GM18909 (cell line): Measurements from ENCODE around the gene SDF2L1.
"Not testable (repeated sequence)": the region's sequence is repeated elsewhere in the genome, so short reads cannot be mapped to it uniquely, and the experiment has no call there.

Experiments
- ATAC-seq: cut with Tn5 transposase; IDR thresholded peaks from one replicate; pipeline ENCODE4 v1.9.1; 2021; ENCODE audit warnings: mild to moderate bottlenecking; ENCODE audit not compliant: unreplicated experiment, poor library complexity

The SDF2L1 gene

DNA sequence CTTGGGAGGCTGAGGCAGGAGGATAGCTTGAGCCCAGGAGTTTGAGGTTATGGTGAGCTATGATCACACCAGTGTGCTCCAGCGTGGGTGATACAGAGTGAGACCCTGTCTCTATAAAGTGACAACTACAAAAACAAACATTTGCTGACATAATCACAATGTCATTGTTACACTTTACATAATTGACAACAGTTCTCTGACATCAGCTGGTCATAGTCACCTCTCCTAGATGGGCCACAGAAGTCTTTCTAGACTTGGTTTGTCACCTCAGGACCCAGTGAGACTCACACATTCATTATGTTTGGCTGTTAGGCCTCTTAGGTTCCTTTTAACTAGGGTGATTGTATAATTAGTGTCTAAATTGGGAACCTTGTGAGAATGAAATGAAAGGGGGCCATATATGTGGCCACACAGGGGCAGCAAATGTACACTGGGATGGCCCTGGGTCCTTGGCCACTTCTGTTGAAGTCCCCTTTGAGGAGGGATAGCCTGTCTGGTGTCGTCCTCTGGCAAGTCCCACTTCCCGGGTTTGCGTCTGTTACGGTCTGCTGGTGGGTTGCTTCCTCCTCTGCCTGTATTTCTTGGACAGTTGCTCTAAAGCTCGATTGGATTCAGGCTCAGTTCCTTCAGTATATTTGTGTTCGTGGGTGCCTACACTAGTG lies 17.9 kb downstream of the SDF2L1 start:
- no peak for ATAC-seq

GRCh38 chr22:21660904-21661303 lies 18.8 kb downstream of the SDF2L1 start:
- ATAC-seq = no peak

DNA sequence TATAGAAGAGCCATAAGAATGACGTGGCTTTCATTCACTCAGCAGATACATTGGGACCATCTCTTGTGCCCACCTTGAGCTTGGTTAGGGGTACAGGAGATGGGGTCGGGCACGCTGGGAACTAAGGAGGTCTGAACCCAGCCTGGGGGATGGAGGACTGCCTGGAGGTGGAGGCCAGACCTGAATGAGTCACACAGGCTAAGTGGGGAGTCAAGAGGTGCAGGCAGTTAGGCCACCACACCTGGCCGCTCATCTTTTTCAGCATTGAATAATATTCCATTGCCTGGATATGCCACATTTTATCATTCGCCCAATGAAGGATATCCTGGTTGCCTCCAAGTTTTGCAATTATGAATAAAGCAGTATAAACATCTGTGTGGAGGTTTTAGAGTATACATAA lies 19.9 kb downstream of the SDF2L1 start:
- ATAC-seq = no peak

DNA sequence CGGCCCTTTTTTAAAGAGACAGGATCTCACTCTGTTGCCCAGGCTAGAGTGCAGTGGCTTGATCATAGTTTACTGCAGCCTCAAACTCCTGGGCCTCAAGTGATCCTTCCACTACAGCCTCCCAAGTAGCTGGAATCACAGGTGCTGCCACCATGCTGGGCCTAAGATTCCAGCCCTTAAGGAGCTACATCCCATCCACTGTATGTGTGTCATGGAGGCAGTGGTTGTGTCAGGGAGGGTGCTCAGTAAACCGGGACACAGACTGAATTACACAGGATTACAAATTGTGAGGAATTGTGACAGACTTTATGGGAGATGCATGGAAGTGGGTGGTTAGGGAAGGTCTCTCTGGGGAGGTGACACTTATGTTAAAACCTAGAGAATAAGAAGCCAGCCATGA lies 21.6 kb downstream of the SDF2L1 start:
- no peak for ATAC-seq

DNA sequence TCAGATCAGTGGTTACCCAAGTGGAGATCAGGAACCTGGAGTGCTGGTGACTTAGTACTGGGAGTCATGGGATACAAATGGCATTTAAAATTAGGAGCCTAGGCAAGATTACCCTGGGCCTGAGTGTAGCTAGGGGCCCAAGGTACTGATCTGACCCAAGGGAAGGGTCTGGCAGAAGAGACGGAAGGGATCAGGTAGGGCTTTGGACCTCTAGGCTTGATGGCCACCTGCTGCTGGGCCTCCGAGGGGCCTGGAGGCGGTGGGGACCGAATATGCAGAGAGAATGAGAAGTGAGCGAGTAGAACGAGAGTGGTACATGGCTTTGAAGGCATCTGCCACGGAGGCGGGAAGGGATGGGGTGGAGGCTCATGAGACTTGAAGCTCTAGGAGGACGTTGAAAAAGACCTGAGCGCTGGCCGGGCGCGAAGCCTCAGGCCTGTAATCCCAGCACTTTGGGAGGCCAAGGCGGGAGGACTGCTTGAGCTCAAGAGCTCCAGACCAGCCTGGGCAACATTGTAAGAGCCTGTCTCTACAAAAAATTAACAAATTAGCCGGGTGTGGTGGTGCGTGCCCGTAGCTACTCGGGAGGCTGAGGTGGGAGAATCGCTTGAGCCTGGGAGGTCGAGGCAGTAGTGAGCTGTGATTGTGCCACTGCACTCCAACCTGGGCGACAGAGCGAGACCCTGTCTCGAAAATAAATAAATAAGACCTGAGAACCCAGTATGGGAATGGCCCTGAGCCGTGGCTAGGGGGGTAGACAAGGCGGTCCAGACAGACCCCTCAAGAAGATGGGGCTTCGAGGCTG lies 23.1 kb downstream of the SDF2L1 start:
- no peak for ATAC-seq

- ATAC-seq = no peak
These were observed 24.7 kb downstream of the SDF2L1 start for GRCh38 chr22:21666786-21667185.

DNA sequence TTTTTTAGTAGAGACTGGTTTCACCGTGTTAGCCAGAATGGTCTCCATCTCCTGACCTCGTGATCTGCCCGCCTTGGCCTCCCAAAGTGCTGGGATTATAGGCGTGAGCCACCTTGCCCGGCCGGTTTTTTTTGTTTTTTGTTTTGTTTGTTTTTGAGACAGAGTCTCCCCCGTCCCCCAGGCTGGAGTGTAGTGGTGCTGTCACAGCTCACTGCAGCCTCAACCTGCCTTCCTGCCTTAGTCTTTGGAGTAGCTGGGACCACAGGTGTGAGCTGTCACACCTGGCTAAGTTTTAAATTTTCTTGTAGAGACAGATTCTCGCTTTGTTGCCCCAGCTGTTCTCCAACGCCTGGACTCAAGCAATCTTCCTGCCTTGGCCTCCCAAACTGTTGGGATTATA lies 26.9 kb downstream of the SDF2L1 start:
- no peak for ATAC-seq

- ATAC-seq = no peak
These were observed 30.1 kb downstream of the SDF2L1 start for GRCh38 chr22:21672107-21672629.

DNA sequence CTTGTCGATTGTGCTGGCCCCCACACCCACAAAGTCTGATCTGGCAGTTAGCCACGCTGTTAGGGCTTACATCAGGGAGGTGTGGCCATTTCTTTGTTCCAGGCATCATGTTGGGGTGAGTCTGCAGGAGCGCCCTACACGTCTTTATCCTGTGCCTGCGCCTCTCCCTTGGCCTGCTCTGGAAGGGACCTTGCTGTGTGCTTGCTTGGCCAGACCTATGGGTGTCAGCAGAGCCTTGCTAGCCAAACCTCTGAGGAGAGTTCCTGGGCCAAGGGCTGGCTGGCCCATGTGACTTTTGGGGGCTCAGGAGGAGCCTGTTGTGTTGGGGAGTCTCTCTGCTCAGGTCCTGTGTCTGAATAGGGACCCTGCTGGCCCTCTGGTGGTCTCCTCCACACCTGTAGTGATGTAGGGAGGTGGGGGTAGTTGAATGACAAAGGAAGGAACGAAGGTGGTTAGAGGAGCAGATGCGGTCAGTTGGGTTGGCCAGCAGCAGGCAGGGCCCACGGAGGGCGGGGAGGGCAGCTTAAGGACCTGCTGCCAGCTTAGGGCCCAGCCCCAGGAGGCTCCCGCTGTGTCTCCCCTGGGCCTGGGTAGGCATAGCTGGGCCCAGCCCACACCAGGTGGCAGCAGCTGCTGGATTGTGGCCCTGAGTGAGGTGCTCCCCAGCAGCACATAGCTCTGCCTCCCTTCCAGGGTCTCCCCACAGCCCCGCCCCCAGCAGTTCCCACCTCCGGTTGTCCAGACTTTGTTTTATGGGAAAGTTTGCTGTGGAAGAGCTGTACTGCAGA lies 31.6 kb downstream of the SDF2L1 start:
- no peak for ATAC-seq

DNA sequence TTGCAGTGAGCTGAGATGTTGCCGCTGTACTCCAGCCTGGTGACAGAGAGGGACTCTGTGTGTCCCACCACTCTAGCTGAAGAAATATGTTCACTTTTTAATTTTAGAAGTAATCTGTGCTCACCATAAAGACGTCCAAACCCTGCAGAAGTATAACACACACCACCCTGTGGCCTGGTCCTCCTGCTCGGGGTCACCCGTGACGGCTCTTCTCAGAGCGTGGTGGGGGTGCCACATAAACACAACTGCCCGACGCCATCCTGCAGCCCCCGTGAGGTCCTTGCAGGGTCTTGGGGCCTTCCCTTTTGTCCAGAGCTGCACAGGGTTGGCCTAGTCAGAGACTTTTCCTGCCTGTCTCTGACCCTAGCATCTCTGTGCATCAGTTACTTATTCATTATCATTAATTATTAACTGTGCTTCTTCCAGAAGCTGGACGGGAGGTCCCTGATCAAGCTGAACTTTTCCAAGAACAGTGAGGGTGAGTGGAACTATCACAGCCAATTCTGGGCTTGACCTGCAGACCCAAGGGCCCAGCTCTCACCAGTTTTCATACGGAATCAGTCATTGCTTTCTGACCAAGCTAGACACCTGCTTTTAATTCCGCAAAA lies 32.6 kb downstream of the SDF2L1 start:
- ATAC-seq = no peak

DNA sequence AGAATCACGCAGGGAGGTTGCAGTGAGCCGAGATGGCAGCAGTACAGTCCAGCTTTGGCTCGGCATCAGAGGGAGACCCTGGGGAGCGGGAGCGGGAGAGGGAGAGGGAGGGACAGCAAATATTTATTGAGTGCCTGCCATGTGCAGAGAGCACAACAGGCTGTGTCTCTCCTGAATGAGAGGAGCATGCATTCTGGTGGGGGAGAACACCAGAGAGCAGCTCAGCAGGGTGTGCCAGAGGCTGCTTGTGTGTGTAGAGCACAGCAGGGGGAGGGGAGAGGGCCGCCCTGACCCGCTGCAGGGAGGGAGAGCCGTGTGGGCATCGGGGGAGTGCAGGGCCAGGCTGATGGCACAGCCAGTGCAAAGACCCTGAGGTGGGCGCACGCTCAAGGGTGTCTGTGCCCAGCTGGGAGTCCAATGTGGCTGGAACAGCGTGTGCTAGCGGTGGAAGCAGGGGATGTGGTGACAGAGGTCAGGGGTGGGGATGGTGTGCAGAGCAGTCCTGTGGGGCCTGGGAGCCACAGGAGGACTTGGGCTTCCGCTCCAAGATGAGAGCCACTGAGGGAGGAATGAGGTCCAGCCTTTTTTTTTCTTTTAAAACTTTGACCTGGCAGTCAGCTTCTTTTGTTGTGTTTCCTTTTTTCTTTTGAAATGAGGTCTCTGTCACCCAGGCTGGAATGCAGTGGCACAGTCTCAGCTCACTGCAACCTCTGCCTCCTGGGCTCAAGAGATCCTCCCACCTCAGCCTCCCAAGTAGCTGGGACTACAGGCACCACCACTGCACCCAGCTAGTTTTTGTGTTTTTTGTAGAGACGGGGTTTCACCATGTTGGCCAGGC lies 35.7 kb downstream of the SDF2L1 start:
- ATAC-seq = no peak

DNA sequence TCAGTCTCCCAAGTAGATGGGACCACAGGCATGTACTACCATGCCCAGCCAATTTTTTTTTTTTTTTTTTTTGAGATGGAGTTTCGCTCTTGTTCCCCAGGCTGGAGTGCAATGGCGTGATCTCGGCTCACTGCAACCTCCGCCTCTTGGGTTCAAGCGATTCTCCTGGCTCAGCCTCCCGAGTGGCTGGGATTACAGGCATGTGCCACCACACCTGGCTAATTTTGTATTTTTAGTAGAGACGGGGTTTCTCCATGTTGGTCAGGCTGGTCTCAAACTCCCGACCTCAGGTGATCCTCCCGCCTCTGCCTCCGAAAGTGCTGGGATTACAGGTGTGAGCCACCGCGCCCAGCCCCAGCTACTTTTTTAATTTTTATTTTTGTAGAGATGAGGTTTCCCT lies 36.7 kb downstream of the SDF2L1 start:
- ATAC-seq = not testable (repeated sequence)

- no peak for ATAC-seq
These were observed 37.3 kb downstream of the SDF2L1 start for GRCh38 chr22:21679383-21679782.

GRCh38 chr22:21680830-21681565 lies 38.9 kb downstream of the SDF2L1 start:
- no peak for ATAC-seq

GRCh38 chr22:21681566-21682370 lies 39.7 kb downstream of the SDF2L1 start:
- ATAC-seq = no peak

GRCh38 chr22:21682385-21683175 lies 40.5 kb downstream of the SDF2L1 start:
- ATAC-seq = no peak

DNA sequence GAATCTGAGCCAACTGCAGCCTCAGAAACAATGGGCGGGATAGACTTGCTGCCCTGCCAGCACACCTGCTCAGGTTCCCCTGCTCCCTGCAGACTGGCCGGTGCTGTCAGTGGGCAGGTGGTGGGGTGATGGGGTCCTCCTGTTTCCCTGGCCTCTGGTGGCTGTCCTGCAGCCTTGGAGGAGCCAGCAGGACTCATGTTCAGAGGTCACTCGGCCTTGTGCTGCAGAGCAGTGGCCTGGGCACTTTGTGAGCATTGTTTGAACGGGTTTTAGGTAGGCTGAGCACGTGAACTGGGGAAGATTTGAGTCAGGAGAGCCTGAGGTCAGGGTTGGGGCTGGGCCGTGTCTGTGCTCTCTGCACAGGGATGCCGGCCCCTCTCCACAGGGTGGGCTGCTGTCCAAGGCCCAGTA lies 41.3 kb downstream of the SDF2L1 start:
- no peak for ATAC-seq
